HEK293T (cell line): ENCODE results near the gene AP3D1.

Experiments
- BHLHE40 ChIP-seq: fragments of 450-650 bp; IDR thresholded peaks from 2 replicates; pipeline ENCODE4 v1.6.1; 2016; ENCODE audit warnings: mild to moderate bottlenecking, moderate library complexity, borderline replicate concordance
- ELF4 ChIP-seq: fragments of 450-650 bp; IDR thresholded peaks from 2 replicates; pipeline ENCODE4 v1.6.1; 2017; ENCODE audit warnings: antibody characterized with exemption
- FOXA1 ChIP-seq: fragments of 450-650 bp; IDR thresholded peaks from 2 replicates; pipeline ENCODE4 v1.6.1; 2016; ENCODE audit warnings: mild to moderate bottlenecking
- L3MBTL2 ChIP-seq: fragments of 450-650 bp; conservative IDR thresholded peaks from 2 replicates; pipeline ENCODE4 v1.6.1; 2016; ENCODE audit warnings: mild to moderate bottlenecking
- PKNOX1 ChIP-seq: fragments of 450-650 bp; IDR thresholded peaks from 2 replicates; pipeline ENCODE4 v1.6.1; 2016
- SP1 ChIP-seq: fragments of 450-650 bp; IDR thresholded peaks from 2 replicates; pipeline ENCODE4 v1.6.1; 2017

GRCh38 chr19:2057484-2058469 lies 93.6 kb downstream of the AP3D1 start:
- TF ChIP-seq ELF4 (no peak), SP1 (no peak), FOXA1 (no peak), BHLHE40 (no peak), PKNOX1 (no peak), L3MBTL2 (no peak)
